ENCODE results near the gene HGS. TPM values are rescaled to one million over a fixed set of nuclear protein-coding genes. Genes with fewer than 3 reads are reported as not detected.

The HGS gene
- total RNA-seq, 4 donors from 2014 or later, result 62.9 to 98.3 (median 67.3) TPM

- Histone ChIP-seq H3K27ac (no peak overlapping the region), H3K27me3 (no peaks in the 10 kb centered on the region), H3K36me3 (no peaks in the 10 kb centered on the region), H3K4me1 (no peaks in the 10 kb centered on the region), H3K4me3 (replicated peaks in 1 of 3) (no peak overlapping the region), H3K9me3 (no peaks in the 10 kb centered on the region)
- TF ChIP-seq POLR2A (IDR thresholded peaks at IDR 0.05) (no peak), CTCF (IDR thresholded peaks at IDR 0.05) (no peak)
- no peak for DNase-seq
- WGBS, 2 donors, result 58 to 76% methylated on average over 3 of the region's 4 CpGs
- intact Hi-C loops (cut with DNase I), result no loop called here
These were observed 27.0 kb upstream of the HGS start for GRCh38 chr17:81656835-81657234.

GRCh38 chr17:81659038-81659437 lies 24.8 kb upstream of the HGS start:
- DNase-seq, result no peak
- TF ChIP-seq POLR2A (IDR thresholded peaks at IDR 0.05) (no peak), CTCF (IDR thresholded peaks at IDR 0.05) (no peak)
- no peaks in the 10 kb centered on the region for H3K4me1 ChIP-seq
- no peaks in the 10 kb centered on the region for H3K9me3 ChIP-seq
- H3K27ac ChIP-seq, result no peak overlapping the region
- H3K4me3 ChIP-seq (replicated peaks in 1 of 3), result no peak overlapping the region
- no peaks in the 10 kb centered on the region for H3K27me3 ChIP-seq
- intact Hi-C loops (cut with DNase I), result no loop called here
- WGBS, 2 donors, result 83 to 84% methylated on average over 5 of the region's 5 CpGs
- H3K36me3 ChIP-seq, result no peaks in the 10 kb centered on the region

GRCh38 chr17:81660441-81660840 lies 23.4 kb upstream of the HGS start:
- Histone ChIP-seq H3K27ac (no peak overlapping the region), H3K4me3 (replicated peaks in 1 of 3) (no peak overlapping the region), H3K4me1 (peaks cover 5 to 6% of the 10 kb centered on the region in 2 donors), H3K36me3 (no peaks in the 10 kb centered on the region), H3K27me3 (no peaks in the 10 kb centered on the region), H3K9me3 (no peaks in the 10 kb centered on the region)
- intact Hi-C loops (cut with DNase I), result no loop called here
- TF ChIP-seq POLR2A (IDR thresholded peaks at IDR 0.05), result no peak
- TF ChIP-seq CTCF (IDR thresholded peaks at IDR 0.05), result no peak
- 93 to 97% methylated on average over 9 of the region's 9 CpGs for WGBS, 2 donors
- no peak for DNase-seq

GRCh38 chr17:81662002-81662401 lies 21.8 kb upstream of the HGS start:
- WGBS, 2 donors, result 93% methylated on average over 4 of the region's 4 CpGs
- Histone ChIP-seq H3K27me3 (no peaks in the 10 kb centered on the region), H3K4me1 (peaks cover 8 to 11% of the 10 kb centered on the region in 2 donors), H3K27ac (no peak overlapping the region), H3K4me3 (replicated peaks in 1 of 3) (no peak overlapping the region), H3K9me3 (no peaks in the 10 kb centered on the region), H3K36me3 (no peaks in the 10 kb centered on the region)
- DNase-seq, result no peak
- intact Hi-C loops (cut with DNase I), result no loop called here
- TF ChIP-seq CTCF (IDR thresholded peaks at IDR 0.05) (no peak), POLR2A (IDR thresholded peaks at IDR 0.05) (no peak)

GRCh38 chr17:81664051-81664470 lies 19.8 kb upstream of the HGS start:
- H3K4me3 ChIP-seq (replicated peaks in 1 of 3), result no peak overlapping the region
- 81 to 93% methylated on average over 3 to 7 of the region's 7 CpGs for WGBS, 2 donors
- intact Hi-C loops (cut with DNase I), result no loop called here
- H3K27ac ChIP-seq, result no peak overlapping the region
- H3K4me1 ChIP-seq, result peaks cover 16 to 23% of the 10 kb centered on the region in 2 donors
- no peak for DNase-seq
- H3K9me3 ChIP-seq, result no peaks in the 10 kb centered on the region
- H3K36me3 ChIP-seq, result no peaks in the 10 kb centered on the region
- H3K27me3 ChIP-seq, result no peaks in the 10 kb centered on the region
- TF ChIP-seq POLR2A (IDR thresholded peaks at IDR 0.05) (no peak), CTCF (IDR thresholded peaks at IDR 0.05) (no peak)

Data from thyroid gland (tissue), 4 donors.